ENCODE data around the gene TRPM2. TPM values are rescaled to one million over a fixed set of nuclear protein-coding genes. Genes with fewer than 3 reads are reported as not detected.

The TRPM2 gene
- total RNA-seq, 6 experiments from 2014 or later, result 0.92 to 2.0 (median 1.2) TPM

- Histone ChIP-seq H3K27me3 (no peaks in the 10 kb centered on the region), H3K36me3 (peaks cover 0 to 27% (median 0%) of the 10 kb centered on the region in 4 donors), H3K27ac (no peak overlapping the region), H3K4me1 (no peaks in the 10 kb centered on the region), H3K4me3 (no peak overlapping the region), H3K9me3 (no peaks in the 10 kb centered on the region)
- no peak for DNase-seq
- no peak for ATAC-seq
- 100% methylated on average over 1 of the region's 13 CpGs for WGBS (ENCODE audit: insufficient coverage, low coverage, low lambda C conversion rate, missing lambda C conversion rate)
- TF ChIP-seq POLR2A (IDR thresholded peaks at IDR 0.05), result no peak
- TF ChIP-seq, protein P1, sequence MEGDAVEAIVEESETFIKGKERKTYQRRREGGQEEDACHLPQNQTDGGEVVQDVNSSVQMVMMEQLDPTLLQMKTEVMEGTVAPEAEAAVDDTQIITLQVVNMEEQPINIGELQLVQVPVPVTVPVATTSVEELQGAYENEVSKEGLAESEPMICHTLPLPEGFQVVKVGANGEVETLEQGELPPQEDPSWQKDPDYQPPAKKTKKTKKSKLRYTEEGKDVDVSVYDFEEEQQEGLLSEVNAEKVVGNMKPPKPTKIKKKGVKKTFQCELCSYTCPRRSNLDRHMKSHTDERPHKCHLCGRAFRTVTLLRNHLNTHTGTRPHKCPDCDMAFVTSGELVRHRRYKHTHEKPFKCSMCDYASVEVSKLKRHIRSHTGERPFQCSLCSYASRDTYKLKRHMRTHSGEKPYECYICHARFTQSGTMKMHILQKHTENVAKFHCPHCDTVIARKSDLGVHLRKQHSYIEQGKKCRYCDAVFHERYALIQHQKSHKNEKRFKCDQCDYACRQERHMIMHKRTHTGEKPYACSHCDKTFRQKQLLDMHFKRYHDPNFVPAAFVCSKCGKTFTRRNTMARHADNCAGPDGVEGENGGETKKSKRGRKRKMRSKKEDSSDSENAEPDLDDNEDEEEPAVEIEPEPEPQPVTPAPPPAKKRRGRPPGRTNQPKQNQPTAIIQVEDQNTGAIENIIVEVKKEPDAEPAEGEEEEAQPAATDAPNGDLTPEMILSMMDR (IDR thresholded peaks at IDR 0.05), result no peak
- intact Hi-C loops (cut with DNase I), result no loop called here
These were observed 27.2 kb upstream of the TRPM2 start for GRCh38 chr21:44326272-44326647.

- DNase-seq, result no peak
- intact Hi-C loops (cut with DNase I), result no loop called here
- H3K27me3 ChIP-seq, result no peaks in the 10 kb centered on the region
- H3K27ac ChIP-seq, result no peak overlapping the region
- no peak overlapping the region for H3K4me3 ChIP-seq
- no peak for ATAC-seq
- no CpG with 5 or more reads among the region's 26 CpGs for WGBS (ENCODE audit: insufficient coverage, low coverage, low lambda C conversion rate, missing lambda C conversion rate)
- H3K36me3 ChIP-seq, result peaks cover 0 to 25% (median 0%) of the 10 kb centered on the region in 4 donors
- no peak for TF ChIP-seq POLR2A (IDR thresholded peaks at IDR 0.05)
- TF ChIP-seq, protein P1 (IDR thresholded peaks at IDR 0.05), result no peak
- no peaks in the 10 kb centered on the region for H3K9me3 ChIP-seq
- H3K4me1 ChIP-seq, result no peaks in the 10 kb centered on the region
These were observed 26.5 kb upstream of the TRPM2 start for GRCh38 chr21:44326716-44327602.

- H3K27me3 ChIP-seq, result no peaks in the 10 kb centered on the region
- H3K36me3 ChIP-seq, result peaks cover 0 to 19% (median 0%) of the 10 kb centered on the region in 4 donors
- ATAC-seq, result no peak
- TF ChIP-seq, protein P1 (IDR thresholded peaks at IDR 0.05), result no peak
- TF ChIP-seq POLR2A (IDR thresholded peaks at IDR 0.05), result no peak
- no peaks in the 10 kb centered on the region for H3K9me3 ChIP-seq
- no peak overlapping the region for H3K4me3 ChIP-seq
- H3K27ac ChIP-seq, result no peak overlapping the region
- no peak for DNase-seq
- intact Hi-C loops (cut with DNase I), result no loop called here
- no CpG with 5 or more reads among the region's 11 CpGs for WGBS (ENCODE audit: insufficient coverage, low coverage, low lambda C conversion rate, missing lambda C conversion rate)
- H3K4me1 ChIP-seq, result no peaks in the 10 kb centered on the region
These were observed 25.8 kb upstream of the TRPM2 start for GRCh38 chr21:44327603-44327974.

DNA sequence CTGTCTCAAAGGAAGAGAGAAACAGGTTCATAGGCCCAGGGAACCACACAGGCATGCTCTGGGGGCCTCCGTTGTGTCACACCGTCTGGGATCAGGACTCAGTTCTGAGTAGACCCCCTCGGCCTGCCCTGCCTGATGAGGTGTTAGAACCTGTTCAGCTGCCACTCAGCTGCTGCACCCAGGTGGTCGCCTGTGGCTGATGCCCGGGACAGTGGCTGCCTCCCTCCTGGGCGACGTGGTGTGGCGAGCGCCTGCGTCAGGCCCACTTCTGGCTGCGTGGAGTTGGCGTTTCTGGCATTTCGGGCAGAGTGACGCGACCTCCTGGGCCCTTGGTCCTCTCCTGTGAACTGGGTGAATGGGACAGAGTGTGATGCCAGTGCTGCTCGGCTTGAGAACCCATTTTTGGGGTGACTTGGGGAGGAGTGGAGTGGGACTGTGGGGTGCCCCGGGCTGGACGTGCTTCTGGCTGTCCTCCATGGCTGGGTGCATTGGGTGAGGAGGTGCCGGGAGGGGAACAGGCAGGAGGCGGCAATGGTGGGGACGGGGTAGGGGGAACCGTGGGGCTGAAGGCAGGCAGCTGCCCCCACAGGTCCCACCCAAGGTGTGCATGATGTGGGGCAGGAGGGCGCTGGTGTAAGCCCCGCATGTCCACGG is 25.1 kb upstream of the TRPM2 start:
- H3K4me3 ChIP-seq, result no peak overlapping the region
- H3K9me3 ChIP-seq, result no peaks in the 10 kb centered on the region
- H3K4me1 ChIP-seq, result no peaks in the 10 kb centered on the region
- TF ChIP-seq, protein P1 (IDR thresholded peaks at IDR 0.05), result no peak
- TF ChIP-seq POLR2A (IDR thresholded peaks at IDR 0.05), result no peak
- H3K36me3 ChIP-seq, result peaks cover 0 to 15% (median 0%) of the 10 kb centered on the region in 4 donors
- WGBS (ENCODE audit: insufficient coverage, low coverage, low lambda C conversion rate, missing lambda C conversion rate), result no CpG with 5 or more reads among the region's 25 CpGs
- ATAC-seq (peak in 1 of 4 donors; percentile 2), DNase-seq (no peak)
- no peaks in the 10 kb centered on the region for H3K27me3 ChIP-seq
- intact Hi-C loops (cut with DNase I), result no loop called here
- no peak overlapping the region for H3K27ac ChIP-seq
